NCI-H146 treated with DMSO at 0.1 percent for 48 hours (cell line): ENCODE measurements around the gene MEGF9.
"Not testable (repeated sequence)": the region's sequence is repeated elsewhere in the genome, so short reads cannot be mapped to it uniquely, and the experiment has no call there.

ENCODE experiments used
- DNase-seq: peaks from one replicate; lab custom pipeline; 2025; ENCODE audit not compliant: unreplicated experiment; lab: John Stamatoyannopoulos, UW

The MEGF9 gene

DNA sequence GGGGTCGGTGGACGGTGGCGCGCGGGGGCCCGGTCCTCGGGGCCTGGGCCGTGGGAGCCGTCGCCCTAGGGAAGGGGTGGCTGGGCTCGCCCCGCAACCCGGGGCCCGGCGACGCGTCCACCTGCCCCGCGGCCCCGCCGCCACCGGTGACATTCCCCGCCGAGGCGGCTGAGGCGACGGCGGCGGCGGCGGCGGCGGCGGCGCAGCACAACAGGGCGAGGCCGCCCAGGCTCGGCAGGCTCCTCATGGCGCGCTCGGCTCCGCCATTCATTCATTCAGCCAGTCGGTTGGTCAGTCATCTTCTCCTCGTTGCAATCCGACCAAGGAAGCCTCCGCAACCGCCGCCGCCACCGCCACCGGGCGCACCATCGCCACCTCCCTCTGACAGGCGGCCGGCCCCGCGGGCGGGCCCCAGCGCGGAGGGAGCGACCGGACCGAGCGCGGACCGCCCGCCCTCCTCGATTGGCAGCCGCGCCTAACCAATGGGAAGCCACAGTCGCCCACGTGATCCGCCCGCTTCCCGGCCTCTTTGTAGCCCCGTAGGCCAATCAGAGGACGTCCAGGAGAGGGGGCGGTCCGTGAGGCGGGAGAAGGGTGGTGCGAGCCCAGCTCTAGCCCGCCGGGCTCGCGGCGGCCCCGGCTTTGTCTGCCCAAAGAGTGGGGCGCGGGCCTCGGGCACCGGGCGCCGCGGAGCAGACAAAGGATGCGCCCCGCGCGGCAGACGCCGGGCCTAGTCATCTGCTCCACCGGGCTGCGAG, at the start of gene MEGF9:
MEGF9 (minus strand) TSS at position 383 of the 758 bp plus-strand sequence; CDS start at position 271, 112 bp downstream.
- DNase-seq: peak; percentile 88

DNA sequence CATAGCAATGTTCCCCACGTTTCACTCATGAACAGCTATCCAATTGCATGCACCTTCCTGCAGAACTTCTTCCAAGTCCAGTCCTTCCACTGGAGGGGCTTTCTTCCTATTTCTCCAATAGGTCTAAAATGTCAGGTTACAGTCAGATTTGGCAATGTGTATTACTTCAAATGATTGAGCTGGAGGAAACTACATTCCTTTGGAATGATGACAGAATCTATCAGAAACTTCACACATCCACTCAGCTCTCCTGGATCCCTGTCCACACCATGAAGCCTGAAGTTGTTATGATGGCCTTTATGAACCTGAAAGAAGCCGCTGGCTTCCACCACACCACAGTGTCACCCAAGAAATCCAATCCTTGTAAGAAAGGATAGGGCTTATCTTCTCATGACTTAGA, 46.7 kb upstream of the MEGF9 start:
- no peak for DNase-seq

DNA sequence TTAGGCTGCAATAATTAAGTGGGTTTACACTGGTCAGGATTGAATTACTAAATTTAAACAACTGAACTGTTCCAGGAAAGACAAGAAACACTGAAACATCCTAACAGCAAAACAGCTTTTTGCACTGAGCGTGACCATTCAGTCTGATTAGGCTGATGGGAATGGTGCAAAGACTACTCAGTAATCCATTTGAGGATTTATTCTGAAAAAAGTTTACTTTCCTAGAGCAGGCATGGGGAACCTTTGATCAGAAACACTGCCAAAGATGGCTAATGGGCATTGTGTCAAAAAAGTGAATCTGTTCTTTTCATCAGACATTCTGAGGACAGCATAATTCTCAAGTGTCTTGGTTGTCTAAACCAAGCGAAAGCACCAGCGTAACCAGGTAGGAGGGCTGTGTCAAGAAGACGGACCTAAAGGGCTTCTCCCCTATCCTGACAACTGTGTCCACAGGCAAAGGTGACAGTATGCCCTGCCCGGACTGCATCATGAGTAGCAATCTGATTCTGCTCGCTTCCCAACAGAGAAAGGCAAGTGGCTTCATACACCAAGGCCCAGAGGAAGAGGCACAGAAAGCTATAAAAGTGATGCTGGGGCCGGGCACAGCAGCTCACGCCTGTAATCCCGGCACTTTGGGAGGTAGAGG, 45.6 kb upstream of the MEGF9 start:
- DNase-seq: no peak

DNA sequence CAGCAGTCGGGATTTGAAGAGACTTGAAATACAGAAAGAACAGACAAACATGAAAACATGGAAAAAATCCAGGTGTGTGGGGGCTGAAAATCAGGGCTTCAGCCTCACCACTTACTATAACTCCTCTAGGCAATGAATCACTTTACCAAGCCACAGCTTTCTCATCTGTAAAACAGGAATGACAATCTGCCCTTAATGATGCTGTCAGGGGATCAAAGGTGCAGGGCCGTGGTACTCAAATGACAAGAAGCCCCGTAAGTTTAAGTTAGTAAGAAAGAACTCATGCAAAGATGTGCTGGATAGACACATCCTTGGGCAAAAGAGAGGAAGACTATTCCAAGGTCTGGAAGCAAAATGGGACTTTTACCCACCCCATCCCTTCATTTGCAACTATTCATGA, 44.3 kb upstream of the MEGF9 start:
- DNase-seq: no peak

DNA sequence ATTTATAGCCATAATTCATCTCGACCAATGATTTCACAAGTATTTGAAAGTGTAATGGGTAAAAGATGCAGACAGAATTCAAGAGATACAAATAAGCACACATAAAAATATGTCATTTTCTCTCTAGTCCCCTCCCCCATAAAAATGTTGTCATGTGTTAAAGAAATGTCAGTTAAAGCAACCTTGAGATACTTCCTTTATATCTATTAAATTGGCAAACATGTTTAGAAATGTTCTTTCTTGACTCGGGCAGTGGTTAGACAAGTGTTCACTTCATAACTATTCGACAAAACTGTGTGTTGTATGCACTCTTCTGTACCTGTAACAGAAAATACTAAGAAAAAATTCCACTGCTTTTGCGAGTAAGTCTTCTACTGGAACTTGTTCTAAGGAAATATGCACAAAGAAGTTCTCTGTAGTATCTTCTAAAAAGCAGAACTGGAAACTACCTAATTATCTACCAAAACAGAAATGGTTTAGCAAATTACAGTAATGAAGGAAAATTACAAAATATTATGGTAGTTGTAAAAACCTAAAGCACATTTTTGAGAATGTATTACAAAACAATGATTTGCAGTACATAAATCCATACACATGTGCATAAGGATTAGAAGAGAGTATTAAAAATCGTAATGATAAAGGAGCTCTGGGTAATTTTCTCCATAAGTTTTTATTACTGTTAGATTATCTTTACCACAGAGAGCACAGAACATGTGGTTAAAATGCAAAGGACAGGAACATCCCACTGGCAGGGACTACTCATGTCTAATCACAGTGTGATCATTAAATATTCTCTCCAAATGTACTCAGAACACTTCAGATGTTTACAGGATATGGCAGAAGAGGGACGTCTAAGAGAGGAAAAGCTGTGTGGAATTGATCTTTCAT, 43.0 kb upstream of the MEGF9 start:
- no peak for DNase-seq

DNA sequence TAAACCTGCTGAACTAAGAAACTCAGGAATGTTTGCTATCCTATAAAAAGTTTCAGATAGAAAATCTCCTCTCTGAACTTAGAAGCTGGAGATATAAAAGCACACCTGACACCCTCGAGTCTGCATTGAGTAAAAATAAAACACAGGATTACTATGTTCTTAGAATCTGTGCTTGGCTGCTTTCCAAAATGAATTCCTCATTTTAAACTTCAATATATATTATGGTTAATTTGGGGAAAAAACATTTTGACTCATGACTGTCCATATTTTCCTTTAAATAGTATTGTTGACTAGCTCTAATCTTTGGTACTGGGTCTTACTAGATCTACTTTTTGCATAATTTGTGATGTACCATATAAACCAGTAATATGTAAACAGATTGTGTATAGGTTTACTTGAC, 42.3 kb upstream of the MEGF9 start:
- DNase-seq: no peak

DNA sequence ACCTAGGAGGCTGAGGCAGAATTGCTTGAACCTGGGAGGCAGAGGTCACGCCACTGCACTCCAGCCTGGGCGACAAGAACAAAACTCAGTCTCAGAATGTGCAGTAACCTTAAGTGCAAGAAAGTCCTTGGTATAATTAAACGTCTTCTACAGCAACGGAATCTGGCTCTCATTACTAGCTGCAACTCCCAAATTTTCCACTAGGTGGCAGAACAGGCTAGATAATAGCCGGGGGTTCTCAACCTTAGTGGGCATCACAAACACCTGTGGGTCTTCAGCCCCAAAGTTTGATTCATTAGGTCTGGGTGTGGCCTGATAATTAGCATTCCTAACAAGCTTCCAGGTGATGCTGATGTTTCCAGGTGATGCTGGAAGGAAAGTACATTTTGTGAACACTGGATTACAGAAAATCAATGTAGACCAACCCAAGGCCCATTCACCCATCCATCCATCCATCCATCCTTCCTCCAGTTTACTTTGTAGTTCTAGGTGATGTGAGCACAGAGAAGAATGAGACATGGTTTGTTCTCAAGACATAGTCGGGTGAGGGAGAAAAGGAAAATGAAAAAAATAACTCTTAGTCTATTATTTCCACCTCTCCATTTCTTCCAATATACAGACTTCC, 41.7 kb upstream of the MEGF9 start:
- DNase-seq: no peak

DNA sequence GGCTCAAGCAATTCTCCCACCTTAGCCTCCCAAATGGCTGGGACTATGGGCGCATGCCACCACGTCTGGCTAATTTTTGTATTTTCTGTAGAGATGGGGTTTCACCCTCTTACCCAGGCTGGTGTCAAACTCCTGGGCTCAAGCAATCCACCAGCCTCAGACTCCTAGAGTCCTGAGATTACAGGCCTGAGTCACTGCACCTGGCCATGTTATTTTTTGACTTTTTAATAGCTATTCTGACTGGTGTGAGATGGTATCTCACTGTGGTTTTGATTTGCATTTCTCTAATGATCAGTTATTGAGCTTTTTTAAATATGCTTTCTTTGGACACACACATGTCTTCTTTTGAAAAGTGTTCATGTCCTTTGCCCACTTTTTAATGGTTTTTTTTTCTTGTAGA, 40.8 kb upstream of the MEGF9 start:
- no peak for DNase-seq

DNA sequence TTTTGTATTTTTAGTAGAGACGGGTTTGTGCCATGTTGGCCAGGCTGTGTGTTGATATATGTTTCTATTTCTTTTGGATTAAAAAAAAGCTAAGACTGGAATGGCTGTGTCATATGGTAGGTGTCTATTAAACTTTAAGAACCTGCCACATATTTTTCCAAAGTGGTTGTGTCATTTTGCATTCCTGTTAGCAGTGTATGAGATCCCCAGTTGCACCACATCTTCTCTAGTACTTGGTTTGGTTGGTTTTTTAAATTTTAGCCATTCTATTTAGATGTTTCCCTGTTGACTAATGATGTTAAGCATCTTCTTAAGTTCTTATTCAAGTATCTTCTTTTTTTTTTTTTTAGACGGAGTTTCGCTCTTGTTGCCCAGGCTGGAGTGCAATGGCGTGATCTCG, 36.2 kb upstream of the MEGF9 start:
- DNase-seq: no peak

DNA sequence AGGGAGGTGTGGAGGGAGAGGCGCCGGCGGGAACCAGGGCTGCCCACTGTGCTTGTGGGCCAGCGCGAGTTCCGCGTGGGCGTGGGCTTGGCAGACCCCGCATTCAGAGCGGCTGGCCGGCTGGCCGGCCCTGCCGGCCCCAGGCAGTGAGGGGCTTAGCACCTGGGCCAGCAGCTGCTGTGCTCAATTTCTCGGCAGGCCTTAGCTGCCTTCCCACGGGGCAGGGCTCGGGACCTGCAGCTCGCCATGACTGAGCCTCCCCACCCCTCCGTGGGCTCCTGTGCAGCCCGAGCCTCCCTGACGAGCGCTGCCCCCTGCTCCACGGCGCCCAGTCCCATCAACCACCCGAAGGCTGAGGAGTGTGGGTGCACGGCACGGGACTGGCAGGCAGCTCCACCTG, 32.1 kb upstream of the MEGF9 start:
- DNase-seq: not testable (repeated sequence)

DNA sequence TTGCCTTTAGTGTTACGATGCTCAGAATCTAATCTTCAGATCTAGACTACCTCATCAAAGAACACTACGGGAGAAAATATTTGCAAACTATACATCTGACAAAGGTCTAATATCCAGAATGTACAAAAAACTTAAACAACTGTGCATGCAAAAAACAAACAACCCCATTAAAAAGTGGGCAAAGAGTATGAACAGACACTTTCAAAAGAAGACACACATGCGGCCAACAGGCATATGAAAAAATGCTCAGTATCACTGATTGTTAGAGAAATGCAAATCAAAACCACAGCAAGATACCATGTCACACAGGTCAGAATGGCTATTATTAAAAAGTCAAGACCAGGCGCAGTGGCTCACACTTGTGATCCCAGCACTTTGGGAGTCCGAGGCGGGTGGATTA, 31.0 kb upstream of the MEGF9 start:
- DNase-seq: no peak

DNA sequence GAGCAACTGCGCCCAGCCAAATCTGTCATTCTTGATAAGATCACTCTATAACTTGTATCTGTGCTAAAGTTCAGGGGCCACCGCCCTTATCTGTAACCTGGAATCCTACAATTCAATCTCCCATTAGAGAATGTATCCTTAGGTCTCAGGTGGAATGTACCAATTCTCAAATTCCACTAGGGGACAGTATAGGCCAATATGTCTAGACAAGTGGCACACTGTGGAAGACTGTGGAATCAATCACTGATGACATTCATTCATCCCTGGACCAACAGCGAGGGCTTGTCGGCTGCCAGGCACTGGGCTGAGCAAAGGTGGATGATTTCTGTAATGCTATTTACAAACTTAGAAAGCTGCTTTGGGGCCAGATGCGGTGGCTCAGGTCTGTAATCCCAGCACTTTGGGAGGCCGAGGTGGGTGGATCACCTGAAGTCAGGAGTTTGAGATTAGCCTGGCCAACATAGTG, 28.7 kb upstream of the MEGF9 start:
- peak; percentile 8 for DNase-seq

DNA sequence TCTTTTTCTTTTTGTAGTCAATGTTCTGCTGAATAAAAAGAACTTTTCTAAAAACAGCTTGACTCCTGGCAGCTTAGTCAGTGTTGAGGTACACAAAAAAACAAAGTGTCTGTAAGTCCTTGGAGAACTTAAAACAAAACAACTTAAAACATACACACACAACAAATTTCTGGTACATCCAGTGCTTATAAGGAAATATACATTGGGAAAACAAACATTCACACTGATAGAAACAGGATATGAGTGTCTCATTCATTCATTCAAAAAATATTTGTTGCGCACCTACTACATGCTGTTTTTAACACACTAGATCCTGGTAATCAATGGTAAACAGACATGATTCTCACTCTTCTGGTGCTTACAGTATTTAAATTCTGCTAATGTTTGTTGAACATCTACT, 27.4 kb upstream of the MEGF9 start:
- DNase-seq: no peak

DNA sequence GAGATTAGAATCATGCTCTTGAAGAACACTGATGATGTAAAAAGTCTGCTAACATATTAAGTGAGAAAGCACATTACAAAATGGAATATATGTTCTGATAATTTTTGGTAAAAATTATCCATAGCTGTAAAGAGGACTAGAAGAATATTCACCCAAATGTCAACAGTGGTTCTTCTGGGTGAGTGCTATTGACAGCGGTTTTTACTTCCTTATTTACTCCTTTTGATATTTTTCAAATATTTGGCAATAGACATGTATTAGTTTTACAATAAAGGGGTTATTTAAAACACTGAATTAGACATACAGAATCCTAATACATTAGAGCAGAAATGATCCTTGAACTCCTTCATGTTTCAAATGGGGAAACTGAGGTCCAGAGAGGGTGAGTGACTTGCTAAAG, 26.9 kb upstream of the MEGF9 start:
- no peak for DNase-seq

DNA sequence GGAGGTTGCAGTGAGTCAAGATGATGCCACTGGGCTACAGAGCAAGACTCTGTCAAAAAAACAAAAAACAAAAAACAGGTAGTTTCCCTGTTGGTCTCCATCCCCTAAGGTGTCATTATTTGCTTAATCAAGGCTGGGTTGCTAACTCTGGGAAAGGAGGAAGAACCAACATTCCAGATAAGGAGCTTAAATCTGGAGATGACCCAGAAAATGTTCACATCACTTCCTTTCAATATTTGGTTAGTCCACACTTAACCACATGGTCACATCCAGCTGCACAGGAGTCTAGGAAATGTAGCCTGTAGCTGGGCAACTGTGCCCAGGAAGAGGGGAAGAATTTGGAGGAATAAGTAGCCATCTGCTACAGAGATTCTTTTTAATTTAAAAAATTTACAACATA, 25.9 kb upstream of the MEGF9 start:
- DNase-seq: no peak

DNA sequence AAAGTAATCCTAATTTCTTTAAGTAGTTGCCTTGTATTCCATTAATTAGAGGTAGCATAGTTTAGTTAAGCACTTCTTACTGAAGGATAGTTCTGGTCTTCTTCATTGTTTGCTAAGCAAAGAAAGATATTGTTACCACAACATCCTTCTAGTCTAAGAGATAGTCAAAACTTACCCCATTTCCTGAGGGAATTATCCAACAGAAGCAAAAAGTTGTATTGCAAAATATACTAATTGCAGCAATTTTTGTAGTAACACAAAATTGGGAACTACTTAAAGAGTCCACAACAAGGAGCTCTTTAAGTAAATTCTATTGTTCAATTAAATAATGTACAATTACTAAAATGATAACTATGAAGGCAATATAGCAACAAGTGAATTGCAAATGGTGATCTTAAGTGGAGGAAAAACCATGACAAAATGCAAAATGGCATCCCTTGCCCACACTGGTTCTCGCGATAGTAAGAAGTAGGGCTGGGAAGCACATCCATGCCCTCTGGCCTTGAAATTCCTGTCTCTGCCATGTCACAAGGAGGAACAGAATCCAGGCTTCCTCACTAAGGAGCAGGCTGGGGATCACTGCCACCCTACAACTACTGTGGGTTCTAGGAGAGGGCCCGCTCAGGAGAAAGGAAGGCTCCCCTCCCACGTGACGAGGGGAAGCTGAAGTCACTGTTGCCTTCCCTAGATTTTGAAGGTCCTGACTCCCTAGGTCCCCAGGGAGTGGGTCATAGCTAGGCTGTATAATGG, 23.3 kb upstream of the MEGF9 start:
- no peak for DNase-seq

DNA sequence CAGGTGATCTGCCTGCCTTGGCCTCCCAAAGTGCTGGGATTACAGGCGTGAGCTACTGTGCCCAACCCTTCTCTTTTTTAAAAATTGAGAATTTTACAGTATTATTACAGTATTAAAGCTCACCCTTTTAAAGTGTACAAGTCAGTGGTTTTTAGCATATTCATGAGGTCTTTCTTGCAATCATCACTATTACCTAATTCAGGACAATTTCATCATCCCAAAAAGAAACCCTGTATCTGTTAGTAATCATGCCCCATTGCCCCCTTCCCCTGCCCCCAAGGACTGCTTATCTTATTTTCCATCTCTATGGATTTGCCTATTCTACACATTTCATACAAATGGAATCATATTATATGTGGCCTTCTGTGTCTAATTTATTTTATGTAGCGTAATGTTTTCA, 22.6 kb upstream of the MEGF9 start:
- no peak for DNase-seq

DNA sequence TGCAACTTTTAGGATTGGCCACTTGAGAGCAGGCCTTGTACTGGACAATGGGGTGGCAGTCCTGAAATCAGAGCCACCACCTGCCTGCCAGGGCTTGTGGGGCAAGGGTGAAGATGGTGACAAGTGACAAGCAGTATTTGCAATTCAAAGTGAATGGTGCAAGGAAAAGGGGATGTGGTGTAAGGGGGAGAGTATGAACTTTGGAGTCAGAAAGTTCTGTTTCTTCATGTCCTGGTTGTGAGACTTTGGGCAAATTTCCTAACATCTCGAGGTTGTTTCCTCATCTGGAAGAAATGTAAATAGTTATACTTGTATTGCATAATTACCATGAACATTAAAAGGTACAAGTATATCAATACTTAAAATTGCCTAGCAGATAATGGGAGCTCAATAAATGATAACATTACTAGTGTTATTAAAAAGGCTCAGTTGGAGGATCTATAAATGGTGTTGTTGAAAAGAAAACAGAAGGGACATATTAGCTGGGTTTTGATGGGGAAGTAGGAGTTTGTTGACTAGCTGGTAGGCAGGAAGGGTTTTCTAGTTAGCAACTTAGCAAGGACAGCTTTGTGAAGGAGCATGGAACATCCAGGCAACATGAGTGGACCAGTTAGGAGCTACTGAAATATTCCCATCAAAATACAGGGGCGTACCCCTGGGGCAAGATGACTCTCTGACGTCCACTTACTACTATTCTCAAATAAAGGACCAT, 21.3 kb upstream of the MEGF9 start:
- DNase-seq: no peak

DNA sequence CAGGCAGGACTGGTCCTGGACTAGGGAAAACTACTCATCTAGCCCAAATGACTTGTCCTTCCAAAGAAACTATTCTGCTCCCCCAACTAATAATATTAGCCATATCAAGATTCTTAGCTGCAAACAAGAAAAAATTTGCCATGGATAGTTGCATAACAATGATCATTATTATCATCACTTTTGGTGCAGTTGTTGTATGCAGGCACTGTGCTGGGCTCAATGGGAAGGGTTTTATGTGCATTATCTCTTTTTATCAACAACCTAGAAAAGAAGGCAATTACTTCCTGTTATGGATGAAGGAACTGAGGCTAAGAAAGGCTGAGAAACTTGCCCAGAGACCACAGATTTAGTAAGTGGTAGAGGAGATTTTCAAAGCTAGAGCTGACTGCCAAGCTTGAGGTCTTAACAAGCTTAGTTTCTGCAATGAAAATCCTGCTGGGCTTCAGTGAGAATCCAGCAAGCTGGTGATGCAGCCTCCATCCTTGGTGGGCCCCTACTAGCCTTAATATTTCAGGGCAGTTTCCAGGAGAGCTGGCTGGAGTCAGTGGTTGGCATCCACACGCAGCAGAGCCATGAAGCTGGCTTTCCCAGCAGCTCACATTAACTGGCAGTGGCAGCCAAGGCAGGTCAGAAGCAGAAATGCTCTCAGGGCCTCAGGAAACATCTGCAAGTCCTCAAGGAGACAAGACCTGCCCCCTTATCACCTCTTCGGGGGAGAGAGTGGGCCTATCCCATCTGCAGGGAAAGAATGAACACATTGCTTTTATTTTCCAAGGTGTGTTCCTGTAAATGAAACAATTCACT, 20.5 kb upstream of the MEGF9 start:
- DNase-seq: no peak
